ENCODE measurements around the gene P2RY14.
A peak's percentile ranks its signal among the peaks of the same experiment; 100 is the strongest.
"Not testable (repeated sequence)": the region's sequence is repeated elsewhere in the genome, so short reads cannot be mapped to it uniquely, and the experiment has no call there.

The P2RY14 gene

GRCh38 chr3:151256749-151257148 is 21.6 kb downstream of the P2RY14 start:
- no peak for DNase-seq

- peak; percentile 35 for DNase-seq
These were observed 29.5 kb downstream of the P2RY14 start for GRCh38 chr3:151248772-151249337.

GRCh38 chr3:151242006-151242405 is 36.3 kb downstream of the P2RY14 start:
- DNase-seq, result not testable (repeated sequence)

GRCh38 chr3:151236736-151237135 is 41.6 kb downstream of the P2RY14 start:
- no peak for DNase-seq

GRCh38 chr3:151236316-151236715 is 42.0 kb downstream of the P2RY14 start:
- DNase-seq, result no peak

- no peak for DNase-seq
These were observed 43.5 kb downstream of the P2RY14 start for GRCh38 chr3:151234825-151235224.

GRCh38 chr3:151232991-151233390 is 45.4 kb downstream of the P2RY14 start:
- no peak for DNase-seq

- DNase-seq, result not testable (repeated sequence)
These were observed 45.9 kb downstream of the P2RY14 start for GRCh38 chr3:151232403-151232802.

- DNase-seq, result no peak
These were observed 47.7 kb downstream of the P2RY14 start for GRCh38 chr3:151230646-151231045.

GRCh38 chr3:151228666-151229040 is 49.7 kb downstream of the P2RY14 start:
- no peak for DNase-seq

- peak; percentile 45 for DNase-seq
These were observed 50.3 kb downstream of the P2RY14 start for GRCh38 chr3:151227807-151228665.

- no peak for DNase-seq
These were observed 51.0 kb downstream of the P2RY14 start for GRCh38 chr3:151227266-151227806.

- DNase-seq, result no peak
These were observed 51.5 kb downstream of the P2RY14 start for GRCh38 chr3:151226825-151227224.

- no peak for DNase-seq
These were observed 52.2 kb downstream of the P2RY14 start for GRCh38 chr3:151226088-151226563.

- no peak for DNase-seq
These were observed 53.0 kb downstream of the P2RY14 start for GRCh38 chr3:151225040-151225975.

- no peak for DNase-seq
These were observed 54.0 kb downstream of the P2RY14 start for GRCh38 chr3:151224268-151224866.

GRCh38 chr3:151219056-151219455 is 59.3 kb downstream of the P2RY14 start:
- no peak for DNase-seq

- no peak for DNase-seq
These were observed 60.2 kb downstream of the P2RY14 start for GRCh38 chr3:151218136-151218535.

GRCh38 chr3:151216641-151217607 is 61.4 kb downstream of the P2RY14 start:
- no peak for DNase-seq

GRCh38 chr3:151214459-151214858 is 63.9 kb downstream of the P2RY14 start:
- DNase-seq, result peak; percentile 3

- no peak for DNase-seq
These were observed 64.5 kb downstream of the P2RY14 start for GRCh38 chr3:151213881-151214280.

Data from DMS 273 treated with DMSO at 0.1 percent for 48 hours (cell line).